Esophagus muscularis mucosa (tissue), 4 donors: ENCODE data around the gene NOX3. TPM values are rescaled to one million over a fixed set of nuclear protein-coding genes. Genes with fewer than 3 reads are reported as not detected.

Source experiments
- DNase-seq: peaks from one replicate; pipeline ENCODE4 v3.0.0-alpha.2; 2017; ENCODE audit errors: extremely low spot score
- H3K27ac ChIP-seq, 4 donors: fragments of 200-600 bp; sonication (generic); replicated peaks in 1 of 4; 1 replicate in 3 of 4; 2 replicates in 1 of 4; pipeline ENCODE4 v1.5.1; 2016 to 2019; ENCODE audit warnings: mild to moderate bottlenecking in 1 of 4
- H3K27me3 ChIP-seq, 4 donors: fragments of 200-600 bp; sonication (generic); one replicate each; pipeline versions ENCODE4 v1.5.1 to v1.6.0; 2016 to 2019
- H3K36me3 ChIP-seq, 4 donors: fragments of 200-600 bp; sonication (generic); one replicate each; pipeline ENCODE4 v1.5.1; 2016 to 2019
- H3K4me1 ChIP-seq, 4 donors: fragments of 200-600 bp; sonication (generic); one replicate each; pipeline ENCODE4 v1.5.1; 2016 to 2019
- H3K4me3 ChIP-seq, 4 donors: fragments of 200-600 bp; sonication (generic); 1 replicate in 2 of 4; 2 replicates in 2 of 4; pipeline ENCODE4 v1.5.1; 2016 to 2019; ENCODE audit warnings: mild to moderate bottlenecking in 4 of 4, moderate library complexity in 1 of 4
- H3K9me3 ChIP-seq, 4 donors: fragments of 200-600 bp; sonication (generic); 1 replicate in 3 of 4; 2 replicates in 1 of 4; pipeline ENCODE4 v1.5.1; 2016 to 2019
- EP300 ChIP-seq: sonication (generic); formaldehyde crosslinking; IDR thresholded peaks from one replicate; pipeline ENCODE4 v1.6.1; 2017; ENCODE audit warnings: antibody characterized with exemption
- POLR2A ChIP-seq: fragments of 450-650 bp; IDR thresholded peaks from one replicate; pipeline ENCODE4 v1.6.1; 2017; ENCODE audit warnings: antibody characterized with exemption, moderate library complexity, mild to moderate bottlenecking, low read depth
- POLR2AphosphoS5 ChIP-seq, 2 donors: sonication (generic); formaldehyde crosslinking; IDR thresholded peaks; one replicate each; pipeline ENCODE4 v1.6.1; 2017; ENCODE audit warnings: antibody characterized with exemption in 2 of 2
- WGBS: methylation state at CpG from one replicate; pipeline ENCODE4 v1.1.5; 2018; 5-methylcytosine and 5-hydroxymethylcytosine counted together
- intact Hi-C: fragments of 100-400 bp; cut with DNase I; formaldehyde crosslinking; loops from one replicate; pipeline ENCODE4 v1.15.1; 2023
- total RNA-seq, 4 donors: library from RNA; depleted of rRNA; stranded (reverse); fragments of >200 nt; gene quantifications; one replicate each; pipeline versions ENCODE4 v1.1.0 to v1.2.1, GENCODE V29; 2016
- TF ChIP-seq, protein P1 (sequence below), 3 experiments: fragments of 200-600 bp in 2 of 3; fragments of 450-650 bp in 1 of 3; sonication (generic) in 2 of 3; IDR thresholded peaks; one replicate each; pipeline ENCODE4 v1.5.1; 2017 to 2019; ENCODE audit warnings: antibody characterized with exemption in 3 of 3, mild to moderate bottlenecking in 2 of 3, moderate library complexity in 1 of 3

The NOX3 gene
- total RNA-seq, 4 donors from 2014 or later, result not detected

DNA sequence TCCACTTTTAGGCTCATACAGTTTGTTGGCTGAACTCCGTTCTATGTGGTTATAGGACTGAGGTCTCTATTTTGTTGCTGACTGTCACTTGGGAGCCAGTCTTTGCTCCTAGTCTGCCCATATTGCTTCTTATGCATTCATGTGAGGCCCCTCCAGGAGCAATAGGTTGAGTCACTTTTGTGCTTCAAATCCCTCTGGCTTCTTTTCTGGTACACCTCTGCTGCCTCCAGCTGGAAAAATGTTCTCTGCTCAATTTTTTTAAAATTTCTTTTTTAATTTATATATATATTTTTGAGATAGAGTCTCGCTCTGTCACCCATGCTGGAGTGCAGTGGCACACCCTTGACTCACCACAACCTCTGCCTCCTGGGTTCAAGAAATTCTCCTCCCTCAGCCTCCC lies 42.7 kb upstream of the NOX3 start:
- WGBS, result 97% methylated on average over 2 of the region's 2 CpGs
- TF ChIP-seq POLR2AphosphoS5 (IDR thresholded peaks at IDR 0.05), result no peak
- no peak for TF ChIP-seq POLR2A
- TF ChIP-seq EP300, result no peak
- TF ChIP-seq, protein P1, sequence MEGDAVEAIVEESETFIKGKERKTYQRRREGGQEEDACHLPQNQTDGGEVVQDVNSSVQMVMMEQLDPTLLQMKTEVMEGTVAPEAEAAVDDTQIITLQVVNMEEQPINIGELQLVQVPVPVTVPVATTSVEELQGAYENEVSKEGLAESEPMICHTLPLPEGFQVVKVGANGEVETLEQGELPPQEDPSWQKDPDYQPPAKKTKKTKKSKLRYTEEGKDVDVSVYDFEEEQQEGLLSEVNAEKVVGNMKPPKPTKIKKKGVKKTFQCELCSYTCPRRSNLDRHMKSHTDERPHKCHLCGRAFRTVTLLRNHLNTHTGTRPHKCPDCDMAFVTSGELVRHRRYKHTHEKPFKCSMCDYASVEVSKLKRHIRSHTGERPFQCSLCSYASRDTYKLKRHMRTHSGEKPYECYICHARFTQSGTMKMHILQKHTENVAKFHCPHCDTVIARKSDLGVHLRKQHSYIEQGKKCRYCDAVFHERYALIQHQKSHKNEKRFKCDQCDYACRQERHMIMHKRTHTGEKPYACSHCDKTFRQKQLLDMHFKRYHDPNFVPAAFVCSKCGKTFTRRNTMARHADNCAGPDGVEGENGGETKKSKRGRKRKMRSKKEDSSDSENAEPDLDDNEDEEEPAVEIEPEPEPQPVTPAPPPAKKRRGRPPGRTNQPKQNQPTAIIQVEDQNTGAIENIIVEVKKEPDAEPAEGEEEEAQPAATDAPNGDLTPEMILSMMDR (IDR thresholded peaks at IDR 0.05), result no peak
- H3K9me3 ChIP-seq, result peaks cover 0 to 3% (median 0%) of the 10 kb centered on the region in 4 donors
- no peak overlapping the region for H3K4me3 ChIP-seq
- no peak for DNase-seq
- H3K27me3 ChIP-seq, result no peaks in the 10 kb centered on the region
- peaks cover 4 to 22% (median 20%) of the 10 kb centered on the region in 4 donors for H3K4me1 ChIP-seq
- no peaks in the 10 kb centered on the region for H3K36me3 ChIP-seq
- intact Hi-C loops, result loop anchor here (10.0 kb wide), 1 partner anchor 174 kb away; no protein-coding TSS in a partner anchor
- no peak overlapping the region for H3K27ac ChIP-seq

DNA sequence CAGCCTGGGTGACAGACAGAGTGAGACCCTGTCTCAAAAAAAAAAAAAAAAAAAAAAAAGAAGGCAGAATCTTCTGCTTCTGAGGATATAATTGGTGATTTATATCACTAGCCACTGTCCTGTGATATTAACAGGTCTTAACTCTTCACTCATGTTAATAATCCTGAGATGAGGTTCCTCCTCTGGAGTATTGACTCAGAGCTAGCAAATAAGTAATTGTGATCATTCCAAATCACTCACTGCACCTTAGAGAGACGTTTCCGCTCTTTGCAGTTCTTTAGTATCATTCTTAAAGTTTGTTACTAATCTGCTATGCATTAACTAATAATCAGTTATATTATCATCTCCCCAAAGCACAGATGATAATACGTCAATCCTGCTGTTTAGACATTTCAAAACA lies 41.6 kb upstream of the NOX3 start:
- intact Hi-C loops, result loop anchor here (10.0 kb wide), 1 partner anchor 172 kb away; no protein-coding TSS in a partner anchor
- Histone ChIP-seq H3K4me1 (peaks cover 4 to 28% (median 26%) of the 10 kb centered on the region in 4 donors), H3K27ac (no peak overlapping the region), H3K9me3 (peaks cover 0 to 1% (median 0%) of the 10 kb centered on the region in 4 donors), H3K4me3 (no peak overlapping the region), H3K27me3 (no peaks in the 10 kb centered on the region), H3K36me3 (no peaks in the 10 kb centered on the region)
- 91% methylated on average over 3 of the region's 3 CpGs for WGBS
- no peak for DNase-seq
- TF ChIP-seq, protein P1 (IDR thresholded peaks at IDR 0.05), result no peak
- TF ChIP-seq EP300 (no peak), POLR2AphosphoS5 (IDR thresholded peaks at IDR 0.05) (no peak), POLR2A (no peak)

DNA sequence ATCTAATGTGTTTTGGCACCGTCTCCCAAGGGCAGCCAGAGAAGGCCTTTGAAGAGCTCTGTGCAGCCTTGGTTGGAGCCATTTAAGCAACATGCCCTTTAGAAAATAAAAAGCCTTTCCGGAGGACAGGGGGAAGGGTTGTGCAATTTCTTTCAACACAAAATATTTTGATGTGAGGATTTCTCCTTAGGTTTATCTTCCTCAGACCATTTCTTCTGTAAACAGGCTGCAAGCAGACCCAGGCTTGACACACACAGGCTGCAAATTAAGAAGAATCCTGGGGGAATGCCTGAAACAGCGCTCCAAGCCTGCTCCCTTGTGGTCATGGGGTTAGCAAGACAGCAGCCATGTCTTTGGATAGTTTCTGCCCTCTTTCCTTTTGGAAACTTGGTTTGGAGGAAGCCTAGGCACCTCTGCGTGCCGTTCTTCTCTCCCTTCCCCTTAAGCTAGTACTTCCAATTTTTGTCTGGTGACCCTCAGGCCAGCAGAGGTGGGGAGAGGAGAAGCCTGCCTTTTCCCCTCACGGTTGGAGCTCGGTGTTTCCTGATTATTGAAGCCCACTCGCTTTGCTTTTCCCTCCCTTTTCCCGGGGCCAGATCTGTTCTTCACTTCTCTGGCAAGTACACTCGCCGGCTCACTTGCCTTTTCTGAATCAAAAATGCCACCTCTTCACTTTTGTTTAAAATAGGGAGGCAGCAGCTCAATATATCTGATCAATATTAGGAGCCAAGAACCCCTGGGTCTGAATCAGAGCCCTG lies 39.6 kb upstream of the NOX3 start:
- intact Hi-C loops, result loop anchor here (10.0 kb wide), 1 partner anchor 170 kb away; no protein-coding TSS in a partner anchor
- H3K4me1 ChIP-seq, result peaks cover 4 to 28% (median 26%) of the 10 kb centered on the region in 4 donors
- H3K27ac ChIP-seq, result peak overlapping the region; percentile 61 to 80 (median 72)
- no peak overlapping the region for H3K4me3 ChIP-seq
- 73% methylated on average over 11 of the region's 11 CpGs for WGBS
- no peaks in the 10 kb centered on the region for H3K9me3 ChIP-seq
- no peaks in the 10 kb centered on the region for H3K27me3 ChIP-seq
- TF ChIP-seq, protein P1 (IDR thresholded peaks at IDR 0.05), result peak in 2 of 3 experiments; percentile 25 to 39
- no peak for TF ChIP-seq POLR2AphosphoS5 (IDR thresholded peaks at IDR 0.05)
- no peak for DNase-seq
- H3K36me3 ChIP-seq, result no peaks in the 10 kb centered on the region

DNA sequence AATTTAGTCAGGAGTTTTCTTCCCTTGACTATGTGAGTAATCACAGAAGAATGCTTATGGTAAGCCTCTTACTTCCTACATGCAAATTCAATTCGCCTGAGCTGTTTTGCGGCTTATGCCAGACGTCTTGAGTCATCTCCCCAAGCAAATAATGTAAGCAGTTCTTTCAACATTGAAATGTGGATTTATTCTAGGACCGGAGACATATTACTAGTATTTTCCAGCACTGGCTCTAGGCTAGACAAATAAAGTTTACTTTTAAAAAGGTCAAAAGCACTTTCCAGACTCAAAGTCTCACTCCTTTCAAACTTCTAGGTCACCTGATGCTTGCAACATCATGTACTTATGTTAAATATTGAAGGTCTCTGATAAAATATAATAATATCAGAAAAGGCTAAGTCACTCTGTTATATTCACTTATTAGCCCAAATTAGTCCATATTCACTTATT lies 38.1 kb upstream of the NOX3 start:
- Histone ChIP-seq H3K9me3 (no peaks in the 10 kb centered on the region), H3K27ac (peak overlapping the region; percentile 61 to 80 (median 72)), H3K36me3 (no peaks in the 10 kb centered on the region), H3K4me1 (peaks cover 4 to 28% (median 26%) of the 10 kb centered on the region in 4 donors), H3K27me3 (no peaks in the 10 kb centered on the region), H3K4me3 (no peak overlapping the region)
- 1% methylated on average over 4 of the region's 4 CpGs for WGBS
- no peak for DNase-seq
- peak; percentile 59 to 83 for TF ChIP-seq POLR2AphosphoS5 (IDR thresholded peaks at IDR 0.05)
- TF ChIP-seq POLR2A, result no peak
- intact Hi-C loops, result loop anchor here (10.0 kb wide), 1 partner anchor 169 kb away; no protein-coding TSS in a partner anchor

DNA sequence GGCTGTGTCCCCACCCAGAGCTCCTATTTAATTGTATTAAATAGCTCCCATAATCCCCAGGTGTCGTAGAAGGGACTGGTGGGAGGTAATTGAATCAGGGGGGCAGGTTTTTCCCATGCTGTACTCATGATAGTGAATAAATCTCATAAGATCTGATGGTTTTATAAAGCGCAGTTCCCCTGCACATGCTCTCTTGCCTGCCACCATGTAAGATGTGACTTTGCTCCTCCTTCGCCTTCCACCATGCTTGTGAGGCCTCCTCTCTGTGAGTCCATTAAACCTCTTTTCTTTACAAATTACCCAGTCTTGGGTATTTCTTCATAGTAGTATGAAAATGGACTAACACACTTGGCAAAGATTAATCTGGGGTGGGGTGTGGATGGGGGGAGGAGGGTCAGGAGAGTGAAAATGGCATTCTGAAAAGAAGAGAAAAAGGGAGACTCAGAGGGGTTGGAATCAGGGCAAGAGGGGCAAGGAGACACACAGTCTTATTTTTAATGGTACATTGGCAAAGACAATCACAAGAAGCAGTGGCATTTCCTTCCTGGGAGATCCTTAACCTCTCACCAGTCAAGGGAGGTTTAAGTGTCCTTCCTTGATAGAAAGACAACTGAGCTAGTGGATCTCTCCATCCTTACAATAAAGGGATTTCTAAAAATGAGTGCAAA lies 37.5 kb upstream of the NOX3 start:
- WGBS, result 93% methylated on average over 3 of the region's 3 CpGs
- DNase-seq, result no peak
- peak overlapping the region; percentile 61 to 80 (median 72) for H3K27ac ChIP-seq
- intact Hi-C loops, result loop anchor here (10.0 kb wide), 1 partner anchor 168 kb away; no protein-coding TSS in a partner anchor
- TF ChIP-seq, protein P1 (IDR thresholded peaks at IDR 0.05), result no peak
- TF ChIP-seq EP300, result no peak
- TF ChIP-seq POLR2AphosphoS5 (IDR thresholded peaks at IDR 0.05), result no peak
- no peak for TF ChIP-seq POLR2A
- no peaks in the 10 kb centered on the region for H3K9me3 ChIP-seq
- H3K4me3 ChIP-seq, result no peak overlapping the region
- no peaks in the 10 kb centered on the region for H3K27me3 ChIP-seq
- no peaks in the 10 kb centered on the region for H3K36me3 ChIP-seq
- peaks cover 4 to 28% (median 26%) of the 10 kb centered on the region in 4 donors for H3K4me1 ChIP-seq
